ENCODE results near the gene ANGEL2. TPM values are rescaled to one million over a fixed set of nuclear protein-coding genes. Genes with fewer than 3 reads are reported as not detected.

The ANGEL2 gene
- total RNA-seq, 1 experiment from 2014 or later, result 56.3 TPM

DNA sequence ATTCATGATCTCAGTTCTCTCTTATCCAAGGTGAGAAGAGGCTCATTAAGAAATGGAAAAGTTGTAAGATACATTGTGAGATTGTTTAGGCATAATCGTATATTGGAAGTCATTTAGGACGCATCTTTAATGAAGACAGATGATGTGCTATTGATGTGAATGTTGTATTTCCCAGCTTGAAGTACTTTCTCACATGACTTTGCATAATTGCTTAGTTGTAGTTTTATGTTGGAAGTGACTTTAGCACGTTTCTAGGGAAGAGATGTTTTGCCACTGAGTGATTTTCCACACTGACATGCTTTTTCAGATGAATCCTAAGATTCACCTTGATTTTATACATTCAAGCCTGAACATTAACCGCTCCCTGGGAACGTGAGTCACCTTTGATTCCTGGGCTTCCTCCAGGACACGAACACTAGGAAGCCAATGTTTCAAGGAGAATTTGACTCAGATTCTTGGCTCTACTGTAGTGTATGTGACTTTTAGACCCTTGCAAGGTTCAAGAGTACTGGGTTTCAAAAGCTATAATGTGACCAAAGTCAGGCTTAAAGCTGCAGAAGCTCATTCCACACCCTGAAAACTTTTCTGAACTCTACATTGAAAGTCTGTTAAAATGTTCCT is 27.9 kb downstream of the ANGEL2 start:
- TF ChIP-seq CTCF (IDR thresholded peaks at IDR 0.05; ENCODE audit: unreplicated experiment), result no peak
- intact Hi-C loops (cut with micrococcal nuclease; ENCODE audit: unreplicated experiment), result no loop called here
- Mint-ChIP-seq H3K4me1 (ENCODE audit: low read depth, unreplicated experiment) (no peaks in the 10 kb centered on the region), H3K27ac (ENCODE audit: unreplicated experiment) (no peak overlapping the region), H3K36me3 (ENCODE audit: insufficient read depth, unreplicated experiment) (peaks cover 13% of the 10 kb centered on the region), H3K27me3 (ENCODE audit: unreplicated experiment) (no peaks in the 10 kb centered on the region), H3K9me3 (ENCODE audit: low read depth, unreplicated experiment) (no peaks in the 10 kb centered on the region), H3K4me3 (ENCODE audit: low read depth, unreplicated experiment) (no peak overlapping the region)
- no peak for DNase-seq
- no TSS peak for BruUV-seq (replicated peaks)
- CTCF ChIA-PET, result no interaction called here

GRCh38 chr1:212986551-212986950 is 29.1 kb downstream of the ANGEL2 start:
- Mint-ChIP-seq H3K27ac (ENCODE audit: unreplicated experiment) (no peak overlapping the region), H3K9me3 (ENCODE audit: low read depth, unreplicated experiment) (no peaks in the 10 kb centered on the region), H3K36me3 (ENCODE audit: insufficient read depth, unreplicated experiment) (peaks cover 7% of the 10 kb centered on the region), H3K27me3 (ENCODE audit: unreplicated experiment) (no peaks in the 10 kb centered on the region), H3K4me3 (ENCODE audit: low read depth, unreplicated experiment) (no peak overlapping the region), H3K4me1 (ENCODE audit: low read depth, unreplicated experiment) (no peaks in the 10 kb centered on the region)
- DNase-seq, result no peak
- CTCF ChIA-PET, result no interaction called here
- no peak for TF ChIP-seq CTCF (IDR thresholded peaks at IDR 0.05; ENCODE audit: unreplicated experiment)
- BruUV-seq (replicated peaks), result no TSS peak
- intact Hi-C loops (cut with micrococcal nuclease; ENCODE audit: unreplicated experiment), result no loop called here

DNA sequence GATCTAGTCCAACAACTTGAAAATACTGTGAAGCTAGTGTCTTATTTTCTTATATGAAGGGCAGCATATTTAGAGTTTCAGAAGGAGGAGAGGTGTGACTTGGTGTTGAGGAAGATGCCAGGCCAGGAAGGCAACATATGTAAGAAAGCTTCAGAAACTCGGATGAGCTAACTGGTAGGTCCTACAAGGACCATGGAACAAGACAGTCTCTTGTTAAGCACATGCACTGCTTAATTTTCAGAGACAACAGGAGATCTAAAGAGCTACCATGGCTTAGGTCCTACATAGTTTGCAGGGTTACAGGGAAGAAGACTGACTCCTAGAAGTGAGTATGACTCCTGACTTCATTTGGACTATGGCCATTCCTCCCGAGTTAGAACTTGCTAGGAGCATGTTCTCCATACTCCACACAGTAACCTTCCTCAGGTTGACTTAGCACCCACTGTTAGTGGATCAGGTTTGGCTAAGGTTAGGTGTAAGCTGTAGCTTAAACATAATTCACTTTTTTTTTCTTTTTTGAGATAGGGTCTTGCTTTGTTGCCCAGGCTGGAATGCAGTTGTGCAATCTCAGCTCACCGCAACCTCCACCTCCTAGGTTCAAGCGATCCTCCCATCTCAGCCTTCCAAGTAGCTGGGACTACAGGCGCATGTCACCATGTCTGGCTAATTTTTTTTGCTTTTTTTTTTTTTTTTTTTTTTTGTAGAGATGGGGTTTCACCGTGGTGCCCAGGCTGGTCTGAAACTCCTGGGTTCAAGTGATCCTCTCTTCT is 31.0 kb downstream of the ANGEL2 start:
- H3K9me3 Mint-ChIP-seq (ENCODE audit: low read depth, unreplicated experiment), result no peaks in the 10 kb centered on the region
- DNase-seq, result no peak
- intact Hi-C loops (cut with micrococcal nuclease; ENCODE audit: unreplicated experiment), result no loop called here
- BruUV-seq (replicated peaks), result no TSS peak
- TF ChIP-seq CTCF (IDR thresholded peaks at IDR 0.05; ENCODE audit: unreplicated experiment), result no peak
- no peaks in the 10 kb centered on the region for H3K27me3 Mint-ChIP-seq (ENCODE audit: unreplicated experiment)
- H3K4me1 Mint-ChIP-seq (ENCODE audit: low read depth, unreplicated experiment), result no peaks in the 10 kb centered on the region
- H3K4me3 Mint-ChIP-seq (ENCODE audit: low read depth, unreplicated experiment), result no peak overlapping the region
- CTCF ChIA-PET, result no interaction called here
- peaks cover under 1% of the 10 kb centered on the region for H3K36me3 Mint-ChIP-seq (ENCODE audit: insufficient read depth, unreplicated experiment)
- no peak overlapping the region for H3K27ac Mint-ChIP-seq (ENCODE audit: unreplicated experiment)

DNA sequence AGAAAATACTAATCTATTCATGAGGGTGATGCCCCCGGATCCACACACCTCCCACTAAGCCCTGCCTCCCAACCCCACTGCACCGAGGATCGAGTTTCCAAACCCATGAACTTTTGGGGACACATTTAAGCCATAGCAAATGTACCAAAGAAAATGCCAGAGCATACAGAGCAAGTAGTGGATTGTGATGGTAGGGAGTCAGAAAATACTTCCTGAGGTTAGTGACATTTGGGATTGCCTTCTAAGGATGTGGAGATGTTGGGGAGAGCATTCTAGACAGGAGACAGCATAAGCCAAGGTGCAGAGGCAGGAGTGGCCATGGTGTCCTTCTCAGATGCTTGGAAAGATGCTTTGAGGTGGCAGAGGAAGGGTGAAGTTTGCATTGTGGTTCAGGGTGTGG is 32.2 kb downstream of the ANGEL2 start:
- no peaks in the 10 kb centered on the region for H3K27me3 Mint-ChIP-seq (ENCODE audit: unreplicated experiment)
- H3K4me3 Mint-ChIP-seq (ENCODE audit: low read depth, unreplicated experiment), result no peak overlapping the region
- no peaks in the 10 kb centered on the region for H3K9me3 Mint-ChIP-seq (ENCODE audit: low read depth, unreplicated experiment)
- no peaks in the 10 kb centered on the region for H3K36me3 Mint-ChIP-seq (ENCODE audit: insufficient read depth, unreplicated experiment)
- no peak for DNase-seq
- no peak overlapping the region for H3K27ac Mint-ChIP-seq (ENCODE audit: unreplicated experiment)
- H3K4me1 Mint-ChIP-seq (ENCODE audit: low read depth, unreplicated experiment), result no peaks in the 10 kb centered on the region
- TF ChIP-seq CTCF (IDR thresholded peaks at IDR 0.05; ENCODE audit: unreplicated experiment), result no peak
- no TSS peak for BruUV-seq (replicated peaks)
- CTCF ChIA-PET, result no interaction called here
- intact Hi-C loops (cut with micrococcal nuclease; ENCODE audit: unreplicated experiment), result no loop called here

Data from Calu3 (cell line).